ENCODE measurements around the gene GRK4. TPM values are rescaled to one million over a fixed set of nuclear protein-coding genes. Genes with fewer than 3 reads are reported as not detected.

GRK4 gene
- 2.3 and 3.2 TPM in 2 replicates for total RNA-seq

DNA sequence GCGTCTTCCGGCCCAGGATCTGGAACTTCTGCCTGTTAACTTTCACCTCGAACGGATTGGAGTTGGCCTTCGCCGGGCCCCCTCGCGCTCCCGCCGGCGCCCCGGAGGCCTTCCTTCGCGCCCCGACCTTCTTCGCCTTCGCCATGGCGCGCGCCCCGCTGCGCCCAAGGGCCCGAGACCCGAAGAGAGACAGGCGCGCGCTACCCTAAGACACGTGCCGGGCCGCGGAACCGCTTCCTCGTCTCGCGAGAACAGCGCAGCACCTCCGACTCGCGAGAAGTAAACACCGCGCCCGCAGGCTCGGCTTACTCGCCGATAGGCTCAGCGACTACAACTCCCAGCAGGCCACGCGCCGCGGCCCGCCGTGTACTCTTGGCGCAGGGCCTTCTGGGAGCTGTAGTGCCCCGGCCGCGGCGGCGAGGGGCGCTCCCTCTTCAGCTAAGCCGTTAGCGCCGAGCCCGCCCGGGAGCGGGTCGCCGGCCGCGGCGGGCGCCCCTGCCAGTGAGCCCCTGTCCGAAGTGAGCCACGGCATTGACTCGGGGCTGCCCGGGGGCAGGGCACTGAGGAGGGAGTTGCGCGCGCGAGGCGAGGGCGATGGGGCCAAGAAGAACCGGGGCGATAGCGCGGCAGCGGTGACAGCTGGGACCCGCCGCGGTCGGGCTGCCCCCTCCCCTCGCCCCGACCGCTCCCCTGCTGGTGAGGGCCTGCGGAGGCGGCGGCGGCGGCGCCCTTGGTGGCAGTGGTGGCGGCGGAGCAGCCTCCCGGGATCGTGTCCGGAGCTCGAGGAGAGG lies at the start of gene GRK4, which contains the start of gene NOP14:
Gene GRK4, plus strand, starts transcription at position 397 of the 791 bp plus-strand sequence. CDS start 500 bp downstream, outside the sequence.
Gene NOP14, minus strand, starts transcription at position 232 of the 791 bp plus-strand sequence. Its CDS starts 87 bp downstream, at position 145.

DNA sequence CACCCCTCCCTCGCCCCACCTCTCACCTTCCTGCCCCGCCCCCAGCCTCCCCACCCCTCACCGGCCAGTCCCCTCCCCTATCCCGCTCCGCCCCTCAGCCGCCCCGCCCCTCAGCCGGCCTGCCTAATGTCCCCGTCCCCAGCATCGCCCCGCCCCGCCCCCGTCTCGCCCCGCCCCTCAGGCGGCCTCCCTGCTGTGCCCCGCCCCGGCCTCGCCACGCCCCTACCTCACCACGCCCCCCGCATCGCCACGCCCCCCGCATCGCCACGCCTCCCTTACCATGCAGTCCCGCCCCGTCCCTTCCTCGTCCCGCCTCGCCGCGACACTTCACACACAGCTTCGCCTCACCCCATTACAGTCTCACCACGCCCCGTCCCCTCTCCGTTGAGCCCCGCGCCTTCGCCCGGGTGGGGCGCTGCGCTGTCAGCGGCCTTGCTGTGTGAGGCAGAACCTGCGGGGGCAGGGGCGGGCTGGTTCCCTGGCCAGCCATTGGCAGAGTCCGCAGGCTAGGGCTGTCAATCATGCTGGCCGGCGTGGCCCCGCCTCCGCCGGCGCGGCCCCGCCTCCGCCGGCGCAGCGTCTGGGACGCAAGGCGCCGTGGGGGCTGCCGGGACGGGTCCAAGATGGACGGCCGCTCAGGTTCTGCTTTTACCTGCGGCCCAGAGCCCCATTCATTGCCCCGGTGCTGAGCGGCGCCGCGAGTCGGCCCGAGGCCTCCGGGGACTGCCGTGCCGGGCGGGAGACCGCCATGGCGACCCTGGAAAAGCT lies 110.9 kb downstream of the GRK4 start, which contains the start of the genes HTT and HTT-AS:
Gene HTT, plus strand, starts transcription at position 604 of the 768 bp plus-strand sequence. Its CDS starts 145 bp downstream, at position 749.
Gene HTT-AS, minus strand, starts transcription at position 461 of the 768 bp plus-strand sequence.

Other genes starting within 250 kb of the GRK4 start
- gene TNIP2, start 207.2 kb upstream of the GRK4 start, total RNA-seq = 80.2 and 98.4 TPM in 2 replicates
- 22.7 and 33.1 TPM in 2 replicates for gene SH3BP2, start 170.5 kb upstream of the GRK4 start, total RNA-seq
- gene ADD1, start 119.7 kb upstream of the GRK4 start, total RNA-seq = 96.8 and 121 TPM in 2 replicates
- gene NOP14, start 165 bp upstream of the GRK4 start, total RNA-seq = 28.4 and 31.2 TPM in 2 replicates
- gene HTT-AS, start 111.0 kb downstream of the GRK4 start, total RNA-seq = not detected in 2 replicates
- 29.5 and 31.2 TPM in 2 replicates for gene HTT, start 111.1 kb downstream of the GRK4 start, total RNA-seq